Prostate gland (tissue), 2 donors: ENCODE data around the gene GRIA3.

Experiments used
- CTCF ChIP-seq, 4 experiments: fragments of 200-600 bp in 2 of 4; fragments of 450-650 bp in 2 of 4; sonication (generic) in 2 of 4; IDR thresholded peaks; 1 replicate in 3 of 4; 2 replicates in 1 of 4; pipeline ENCODE4 v1.5.1; 2016 to 2019; ENCODE audit warnings: antibody characterized with exemption in 4 of 4, mild to moderate bottlenecking in 2 of 4, moderate library complexity in 2 of 4
- POLR2A ChIP-seq: fragments of 450-650 bp; IDR thresholded peaks from one replicate; pipeline ENCODE4 v1.6.1; 2016; ENCODE audit warnings: antibody characterized with exemption, mild to moderate bottlenecking
- POLR2AphosphoS5 ChIP-seq: sonication (generic); formaldehyde crosslinking; IDR thresholded peaks from one replicate; pipeline ENCODE4 v1.6.1; 2017; ENCODE audit warnings: antibody characterized with exemption

DNA sequence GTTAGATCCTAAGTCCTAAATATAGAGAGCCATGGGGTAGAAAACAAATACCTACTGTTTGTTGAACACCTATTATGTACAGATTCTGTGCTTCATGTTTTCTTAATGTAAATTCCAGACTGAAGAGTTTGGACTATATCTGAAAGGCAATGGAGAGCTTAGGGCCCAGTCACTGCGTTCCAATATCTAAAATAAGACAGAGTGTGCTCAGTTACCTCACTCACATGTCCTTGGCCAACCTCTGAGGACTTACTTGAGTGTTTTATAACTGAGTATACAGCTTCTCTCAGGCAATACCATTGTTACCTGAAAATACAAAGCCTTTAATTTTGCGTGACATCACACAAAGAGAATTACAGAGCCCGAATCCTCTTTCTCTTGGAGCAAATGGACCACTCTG, 53.2 kb downstream of the GRIA3 start:
- no peak for TF ChIP-seq CTCF (IDR thresholded peaks at IDR 0.05)
- TF ChIP-seq POLR2AphosphoS5, result no peak
- no peak for TF ChIP-seq POLR2A
